Right lobe of liver (tissue), 4 donors: ENCODE results near the gene TRPC3.

Experiments used
- CTCF ChIP-seq, 4 donors: fragments of 200-600 bp in 3 of 4; fragments of 450-650 bp in 1 of 4; IDR thresholded peaks; one replicate each; pipeline versions ENCODE4 v1.5.1 to v1.8.0; 2016 to 2022; ENCODE audit warnings: antibody characterized with exemption in 4 of 4, mild to moderate bottlenecking in 2 of 4
- POLR2A ChIP-seq: fragments of 450-650 bp; IDR thresholded peaks from one replicate; pipeline ENCODE4 v1.6.1; 2017; ENCODE audit warnings: antibody characterized with exemption, mild to moderate bottlenecking
- donor health status: DM: no; HTN: no; CAD: no.
- donor health status: DM: no; HTN: no; CAD: no.
- donor health status: DM: no; HTN: yes; CAD: no.

GRCh38 chr4:121842862-121843261, 109.0 kb downstream of the TRPC3 start:
- no peak for TF ChIP-seq CTCF (IDR thresholded peaks at IDR 0.05)
- TF ChIP-seq POLR2A: no peak
